Measurements from ENCODE around the gene SEMA5B. TPM values are rescaled to one million over a fixed set of nuclear protein-coding genes. Genes with fewer than 3 reads are reported as not detected.

SEMA5B gene
- total RNA-seq, 1 experiment from 2014 or later, result 9.4 TPM

DNA sequence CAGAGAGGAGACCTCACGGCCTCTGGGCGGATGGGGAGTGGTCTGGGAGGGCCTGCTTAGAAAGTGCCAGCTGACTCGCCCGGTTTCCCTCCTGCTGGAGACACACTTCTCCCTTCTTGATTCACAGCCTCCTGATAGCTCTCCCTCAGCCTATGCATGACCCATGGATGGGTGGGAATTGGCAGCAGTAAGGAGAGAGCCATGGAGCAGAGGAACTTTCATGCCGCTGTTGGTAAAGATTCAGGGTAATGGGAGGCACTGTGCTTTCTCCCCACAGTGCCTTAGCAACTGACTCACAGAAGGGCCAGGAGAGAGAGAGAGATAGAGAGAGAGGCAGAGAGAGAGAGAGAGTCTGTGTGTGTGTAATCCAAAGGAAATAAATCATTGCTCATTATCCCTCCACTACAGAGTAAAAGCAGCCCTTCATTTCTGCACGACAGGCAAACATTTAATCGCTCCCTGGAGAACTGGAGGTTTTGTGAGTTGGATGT lies 82.8 kb downstream of the SEMA5B start:
- Histone ChIP-seq H3K79me2 (ENCODE audit: insufficient read depth, low read length) (no peaks in the 10 kb centered on the region), H2BK120ac (ENCODE audit: low read depth, low read length, poor library complexity, severe bottlenecking) (no peak overlapping the region), H3K18ac (ENCODE audit: insufficient read length, low read depth, low read length) (no peak overlapping the region), H2AK5ac (ENCODE audit: insufficient read length, low read length) (no peak overlapping the region), H4K20me1 (ENCODE audit: control insufficient read depth, insufficient read depth, insufficient read length) (no peaks in the 10 kb centered on the region), H4K8ac (replicated peaks; ENCODE audit: insufficient read length, low read depth, low read length) (no peak overlapping the region), H4K91ac (ENCODE audit: insufficient read length, low read depth, low read length) (no peak overlapping the region), H3K56ac (ENCODE audit: insufficient read length, low read depth, low read length) (no peak overlapping the region), H3K4ac (ENCODE audit: low read depth, low read length) (no peak overlapping the region), H2BK12ac (ENCODE audit: insufficient read length, low read depth, low read length) (no peak overlapping the region), H3K23ac (ENCODE audit: insufficient read length, low read depth, low read length) (no peak overlapping the region), H3K4me1 (ENCODE audit: insufficient read depth, low read length) (no peaks in the 10 kb centered on the region), H3K27me3 (ENCODE audit: insufficient read depth, low read length) (no peaks in the 10 kb centered on the region; the same call in 1 of the 2 replicates), H3K9ac (ENCODE audit: extremely low read depth, insufficient read length, low read length) (no peak overlapping the region), H3K9me3 (ENCODE audit: control insufficient read depth, low read depth, low read length) (no peaks in the 10 kb centered on the region), H3T11ph (ENCODE audit: low read length) (no peak overlapping the region), H3K27ac (ENCODE audit: insufficient read length, low read depth, low read length) (no peak overlapping the region), H3K23me2 (ENCODE audit: insufficient read length, low read depth, low read length, poor library complexity, severe bottlenecking) (no peaks in the 10 kb centered on the region), H2AFZ (ENCODE audit: low read length) (no peak overlapping the region), H3K4me2 (ENCODE audit: insufficient read depth, insufficient read length, low read length) (no peak overlapping the region), H2BK5ac (ENCODE audit: insufficient read length, low read length) (no peak overlapping the region), H2BK15ac (ENCODE audit: low read depth, low read length) (no peak overlapping the region), H2BK20ac (ENCODE audit: low read depth, low read length, poor library complexity, severe bottlenecking) (no peak overlapping the region), H3K14ac (ENCODE audit: insufficient read depth, low read length) (no peak overlapping the region), H3K79me1 (ENCODE audit: insufficient read depth, low read depth, low read length, poor library complexity, severe bottlenecking) (no peaks in the 10 kb centered on the region), H4K5ac (ENCODE audit: insufficient read length, low read depth, low read length) (no peak overlapping the region)
- no CpG with 5 or more reads among the region's 7 CpGs for WGBS (ENCODE audit: extremely low coverage, insufficient read length, low lambda C conversion rate)
- Mint-ChIP-seq H3K36me3 (ENCODE audit: insufficient read depth in 1 of 3, low read depth in 3 of 3) (no peaks in the 10 kb centered on the region), H3K27ac (no peak overlapping the region), H3K9me3 (no peaks in the 10 kb centered on the region), H3K4me3 (no peak overlapping the region), H3K4me1 (peaks cover 19 to 37% of the 10 kb centered on the region in 2 experiments), H3K27me3 (ENCODE audit: low read depth) (peaks cover 21% of the 10 kb centered on the region)
- TF ChIP-seq CTCF (conservative IDR thresholded peaks at IDR 0.05), result no peak
- DNase-seq, result no peak

All from H9 (cell line).